WTC11 (cell line): ENCODE measurements around the gene RPTOR. TPM values are rescaled to one million over a fixed set of nuclear protein-coding genes. Genes with fewer than 3 reads are reported as not detected.

Experiments
- ATAC-seq: fragments of 200-7000 bp; cut with Tn5 transposase; 2 replicates; pipeline ENCODE4 v1.10.0; 2021; ENCODE audit warnings: mild to moderate bottlenecking, moderate library complexity
- CTCF ChIA-PET: fragments of 300-600 bp; sonication (Branson Sonifier 250); formaldehyde crosslinking; loops from one replicate; lab custom pipeline; 2021; ENCODE audit warnings: antibody characterized with exemption; lab: Charles Lee
- POLR2A ChIA-PET: fragments of 350-600 bp; sonication (Branson Sonifier 250); formaldehyde crosslinking; loops from one replicate; lab custom pipeline; 2021; ENCODE audit warnings: antibody characterized with exemption; lab: Charles Lee
- DNase-seq: peaks from one replicate; pipeline ENCODE4 v3.0.0; 2021; ENCODE audit warnings: low spot score
- H3K27ac Mint-ChIP-seq: 2 replicates; pipeline ENCODE4 v1.8.0; 2021; ENCODE audit warnings: mixed read lengths
- H3K27me3 Mint-ChIP-seq: 2 replicates; pipeline ENCODE4 v1.8.0; 2021; ENCODE audit warnings: low read depth, mild to moderate bottlenecking, moderate library complexity, mixed read lengths
- H3K36me3 Mint-ChIP-seq: 2 replicates; pipeline ENCODE4 v1.8.0; 2021; ENCODE audit warnings: mixed read lengths
- H3K4me1 Mint-ChIP-seq: 2 replicates; pipeline ENCODE4 v1.8.0; 2022; ENCODE audit warnings: mixed read lengths
- H3K4me3 Mint-ChIP-seq: 2 replicates; pipeline ENCODE4 v1.8.0; 2021; ENCODE audit warnings: mild to moderate bottlenecking, moderate library complexity, mixed read lengths
- H3K9me3 Mint-ChIP-seq: 2 replicates; pipeline ENCODE4 v1.8.0; 2021; ENCODE audit warnings: mixed read lengths
- ATF1 ChIP-seq: sonication (generic); formaldehyde crosslinking; IDR thresholded peaks from 2 replicates; pipeline ENCODE4 v1.8.1; 2023; ENCODE audit warnings: mild to moderate bottlenecking, moderate library complexity, missing genetic modification reagents
- ELF4 ChIP-seq: sonication (generic); formaldehyde crosslinking; IDR thresholded peaks from 2 replicates; pipeline ENCODE4 v1.8.1; 2022; ENCODE audit warnings: low read depth, mild to moderate bottlenecking, moderate library complexity, missing genetic modification reagents
- ETV6 ChIP-seq: sonication (generic); formaldehyde crosslinking; IDR thresholded peaks from 2 replicates; pipeline ENCODE4 v1.8.1; 2022; ENCODE audit warnings: mild to moderate bottlenecking, missing genetic modification reagents
- HMGA2 ChIP-seq: fragments of 250-450 bp; sonication (Bioruptor Pico); IDR thresholded peaks from 2 replicates; pipeline ENCODE4 v1.4.0; 2021; ENCODE audit warnings: mild to moderate bottlenecking, moderate library complexity
- MYBL2 ChIP-seq: sonication (generic); formaldehyde crosslinking; IDR thresholded peaks from 2 replicates; pipeline ENCODE4 v1.8.1; 2023; ENCODE audit warnings: mild to moderate bottlenecking, moderate library complexity, missing genetic modification reagents
- NFATC4 ChIP-seq: fragments of 250-450 bp; sonication (Bioruptor Pico); IDR thresholded peaks from 2 replicates; pipeline ENCODE4 v1.9.0; 2021; ENCODE audit warnings: mild to moderate bottlenecking
- NR2C2 ChIP-seq: sonication (generic); formaldehyde crosslinking; IDR thresholded peaks from 2 replicates; pipeline ENCODE4 v1.8.0; 2022; ENCODE audit warnings: mild to moderate bottlenecking, missing genetic modification reagents
- RORB ChIP-seq: fragments of 250-450 bp; sonication (Bioruptor Pico); IDR thresholded peaks from 2 replicates; pipeline ENCODE4 v1.9.0; 2021; ENCODE audit warnings: mild to moderate bottlenecking
- TCF7 ChIP-seq: sonication (generic); formaldehyde crosslinking; IDR thresholded peaks from 2 replicates; pipeline ENCODE4 v1.8.0; 2022; ENCODE audit warnings: mild to moderate bottlenecking, low read depth, missing genetic modification reagents, moderate library complexity
- ZNF138 ChIP-seq: sonication (generic); formaldehyde crosslinking; conservative IDR thresholded peaks from 2 replicates; pipeline ENCODE4 v1.8.1; 2022; ENCODE audit warnings: mild to moderate bottlenecking, moderate library complexity, missing genetic modification reagents
- ZNF396 ChIP-seq: fragments of 250-450 bp; sonication (Bioruptor Pico); IDR thresholded peaks from 2 replicates; pipeline ENCODE4 v1.8.0; 2021; ENCODE audit warnings: mild to moderate bottlenecking, moderate library complexity, borderline replicate concordance
- ZNF423 ChIP-seq: fragments of 250-450 bp; sonication (Bioruptor Pico); IDR thresholded peaks from 2 replicates; pipeline ENCODE4 v2.1.2; 2022; ENCODE audit warnings: mild to moderate bottlenecking, moderate library complexity
- total RNA-seq: library from RNA; stranded (reverse); gene quantifications from 3 replicates; pipeline ENCODE4 v1.2.3, GENCODE V29; 2021
- TF ChIP-seq, protein P1 (sequence below): sonication (generic); formaldehyde crosslinking; IDR thresholded peaks from 2 replicates; pipeline ENCODE4 v1.8.1; 2023; ENCODE audit warnings: mild to moderate bottlenecking, missing genetic modification reagents
- TF ChIP-seq, protein P2 (sequence below): sonication (generic); formaldehyde crosslinking; IDR thresholded peaks from 2 replicates; pipeline ENCODE4 v1.8.1; 2023; ENCODE audit warnings: mild to moderate bottlenecking, missing genetic modification reagents, borderline replicate concordance
- TF ChIP-seq, protein P3 (sequence below): sonication (generic); formaldehyde crosslinking; conservative IDR thresholded peaks from 2 replicates; pipeline ENCODE4 v1.8.1; 2022; ENCODE audit warnings: mild to moderate bottlenecking, missing genetic modification reagents
- TF ChIP-seq, protein P4 (sequence below): sonication (generic); formaldehyde crosslinking; IDR thresholded peaks from 2 replicates; pipeline ENCODE4 v1.8.1; 2022; ENCODE audit warnings: low read depth, missing genetic modification reagents, borderline replicate concordance

The RPTOR gene
- total RNA-seq, 1 experiment from 2014 or later = 41.0 TPM

DNA sequence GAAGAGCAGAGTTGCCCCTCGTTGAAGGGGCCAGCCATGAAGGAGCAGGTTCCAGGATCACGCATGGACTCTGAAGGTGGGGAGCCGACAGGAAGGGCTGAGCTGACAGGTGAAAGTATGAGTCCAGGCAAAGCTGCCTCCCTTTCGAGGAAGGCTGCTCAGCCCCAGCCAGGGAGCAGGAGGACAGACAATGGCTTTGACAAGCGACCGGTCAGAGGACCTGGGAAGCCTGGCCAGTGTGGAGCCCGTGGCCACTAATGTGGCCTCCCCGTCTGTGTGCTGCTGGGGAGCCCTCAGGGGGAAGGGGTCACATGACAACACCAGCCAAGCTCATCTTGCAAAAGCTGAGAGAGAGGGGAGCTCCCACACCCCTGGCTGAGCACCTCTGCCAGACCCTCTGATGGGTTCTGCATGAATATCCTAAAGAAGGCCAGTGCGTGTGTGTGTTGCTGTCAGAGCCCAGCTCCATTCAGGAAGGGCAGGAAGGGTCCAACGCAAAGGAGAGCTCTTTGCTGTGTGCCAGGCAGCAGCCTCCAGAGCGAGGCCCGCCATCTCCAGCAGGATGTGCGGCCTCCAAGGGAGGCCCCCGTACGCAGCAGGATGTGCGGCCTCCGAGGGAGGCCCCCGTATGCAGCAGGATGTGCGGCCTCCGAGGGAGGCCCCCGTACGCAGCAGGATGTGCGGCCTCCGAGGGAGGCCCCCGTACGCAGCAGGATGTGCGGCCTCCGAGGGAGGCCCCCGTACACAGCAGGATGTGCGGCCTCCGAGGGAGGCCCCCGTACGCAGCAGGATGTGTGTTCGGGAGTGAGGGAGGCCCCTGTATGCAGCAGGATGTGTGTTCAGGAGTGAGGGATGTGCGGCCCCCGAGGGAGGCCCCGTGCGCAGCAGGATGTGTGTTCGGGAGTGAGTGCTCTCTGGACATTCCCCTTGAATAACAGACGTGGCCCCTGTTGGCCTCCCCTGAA lies 344.9 kb downstream of the RPTOR start (continued):
- TF ChIP-seq, protein P1, sequence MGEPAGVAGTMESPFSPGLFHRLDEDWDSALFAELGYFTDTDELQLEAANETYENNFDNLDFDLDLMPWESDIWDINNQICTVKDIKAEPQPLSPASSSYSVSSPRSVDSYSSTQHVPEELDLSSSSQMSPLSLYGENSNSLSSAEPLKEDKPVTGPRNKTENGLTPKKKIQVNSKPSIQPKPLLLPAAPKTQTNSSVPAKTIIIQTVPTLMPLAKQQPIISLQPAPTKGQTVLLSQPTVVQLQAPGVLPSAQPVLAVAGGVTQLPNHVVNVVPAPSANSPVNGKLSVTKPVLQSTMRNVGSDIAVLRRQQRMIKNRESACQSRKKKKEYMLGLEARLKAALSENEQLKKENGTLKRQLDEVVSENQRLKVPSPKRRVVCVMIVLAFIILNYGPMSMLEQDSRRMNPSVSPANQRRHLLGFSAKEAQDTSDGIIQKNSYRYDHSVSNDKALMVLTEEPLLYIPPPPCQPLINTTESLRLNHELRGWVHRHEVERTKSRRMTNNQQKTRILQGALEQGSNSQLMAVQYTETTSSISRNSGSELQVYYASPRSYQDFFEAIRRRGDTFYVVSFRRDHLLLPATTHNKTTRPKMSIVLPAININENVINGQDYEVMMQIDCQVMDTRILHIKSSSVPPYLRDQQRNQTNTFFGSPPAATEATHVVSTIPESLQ (CRISPR knock-in tag) = no peak
- TF ChIP-seq RORB (CRISPR knock-in tag) (no peak), ATF1 (CRISPR knock-in tag) (no peak), NR2C2 (CRISPR knock-in tag) (no peak), ZNF138 (CRISPR knock-in tag) (no peak)
- TF ChIP-seq, protein P2, sequence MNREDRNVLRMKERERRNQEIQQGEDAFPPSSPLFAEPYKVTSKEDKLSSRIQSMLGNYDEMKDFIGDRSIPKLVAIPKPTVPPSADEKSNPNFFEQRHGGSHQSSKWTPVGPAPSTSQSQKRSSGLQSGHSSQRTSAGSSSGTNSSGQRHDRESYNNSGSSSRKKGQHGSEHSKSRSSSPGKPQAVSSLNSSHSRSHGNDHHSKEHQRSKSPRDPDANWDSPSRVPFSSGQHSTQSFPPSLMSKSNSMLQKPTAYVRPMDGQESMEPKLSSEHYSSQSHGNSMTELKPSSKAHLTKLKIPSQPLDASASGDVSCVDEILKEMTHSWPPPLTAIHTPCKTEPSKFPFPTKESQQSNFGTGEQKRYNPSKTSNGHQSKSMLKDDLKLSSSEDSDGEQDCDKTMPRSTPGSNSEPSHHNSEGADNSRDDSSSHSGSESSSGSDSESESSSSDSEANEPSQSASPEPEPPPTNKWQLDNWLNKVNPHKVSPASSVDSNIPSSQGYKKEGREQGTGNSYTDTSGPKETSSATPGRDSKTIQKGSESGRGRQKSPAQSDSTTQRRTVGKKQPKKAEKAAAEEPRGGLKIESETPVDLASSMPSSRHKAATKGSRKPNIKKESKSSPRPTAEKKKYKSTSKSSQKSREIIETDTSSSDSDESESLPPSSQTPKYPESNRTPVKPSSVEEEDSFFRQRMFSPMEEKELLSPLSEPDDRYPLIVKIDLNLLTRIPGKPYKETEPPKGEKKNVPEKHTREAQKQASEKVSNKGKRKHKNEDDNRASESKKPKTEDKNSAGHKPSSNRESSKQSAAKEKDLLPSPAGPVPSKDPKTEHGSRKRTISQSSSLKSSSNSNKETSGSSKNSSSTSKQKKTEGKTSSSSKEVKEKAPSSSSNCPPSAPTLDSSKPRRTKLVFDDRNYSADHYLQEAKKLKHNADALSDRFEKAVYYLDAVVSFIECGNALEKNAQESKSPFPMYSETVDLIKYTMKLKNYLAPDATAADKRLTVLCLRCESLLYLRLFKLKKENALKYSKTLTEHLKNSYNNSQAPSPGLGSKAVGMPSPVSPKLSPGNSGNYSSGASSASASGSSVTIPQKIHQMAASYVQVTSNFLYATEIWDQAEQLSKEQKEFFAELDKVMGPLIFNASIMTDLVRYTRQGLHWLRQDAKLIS (CRISPR knock-in tag) = no peak
- TF ChIP-seq, protein P3, sequence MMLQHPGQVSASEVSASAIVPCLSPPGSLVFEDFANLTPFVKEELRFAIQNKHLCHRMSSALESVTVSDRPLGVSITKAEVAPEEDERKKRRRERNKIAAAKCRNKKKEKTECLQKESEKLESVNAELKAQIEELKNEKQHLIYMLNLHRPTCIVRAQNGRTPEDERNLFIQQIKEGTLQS = no peak

DNA sequence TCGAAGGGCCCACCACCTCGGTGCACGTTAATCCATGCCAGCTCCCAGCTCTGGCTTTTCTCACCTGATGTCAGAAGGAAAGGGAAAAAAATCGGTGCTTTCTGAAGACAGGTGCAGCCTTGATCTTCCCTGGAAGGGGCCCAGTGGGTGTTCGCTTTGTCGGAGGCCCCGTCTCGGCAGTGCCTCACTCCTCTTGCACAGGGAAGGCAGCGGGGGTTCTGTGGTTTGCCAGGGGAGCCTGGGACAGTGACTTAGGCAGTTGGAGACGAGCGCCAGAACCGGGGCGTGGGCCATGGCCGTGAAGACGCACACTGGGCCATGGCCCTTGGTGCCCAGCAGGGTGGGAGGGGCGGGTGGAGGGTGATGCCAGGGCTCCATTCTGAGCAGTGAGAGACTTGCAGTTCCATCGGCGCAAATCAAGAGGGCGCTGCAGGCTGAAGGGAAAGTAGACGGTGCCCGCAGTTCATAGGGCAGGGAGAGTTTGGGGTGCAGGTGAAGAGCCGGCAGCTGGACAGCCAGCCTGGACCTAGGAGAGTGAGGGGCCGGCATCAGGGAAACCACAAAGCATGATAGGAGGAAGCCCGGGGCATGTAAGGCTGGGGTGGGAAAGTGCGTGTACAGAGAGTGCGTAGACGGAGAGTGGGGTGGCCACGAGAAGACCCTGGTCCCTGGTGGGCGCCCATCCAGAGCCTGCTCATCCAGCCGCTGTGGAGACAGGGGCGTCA lies 345.7 kb downstream of the RPTOR start:
- H3K4me3 Mint-ChIP-seq = no peak overlapping the region
- ChIA-PET POLR2A (no interaction called here), CTCF (interaction anchor here (1.0 kb wide), 1 partner anchor 39 kb away, joined by 3 read pairs; no protein-coding TSS in a partner anchor)
- ATAC-seq (no peak), DNase-seq (no peak)
- no peaks in the 10 kb centered on the region for H3K9me3 Mint-ChIP-seq
- TF ChIP-seq ZNF396 (CRISPR knock-in tag) = no peak
- no peak for TF ChIP-seq TCF7 (CRISPR knock-in tag)
- TF ChIP-seq MYBL2 (CRISPR knock-in tag) = no peak
- TF ChIP-seq, protein P4, sequence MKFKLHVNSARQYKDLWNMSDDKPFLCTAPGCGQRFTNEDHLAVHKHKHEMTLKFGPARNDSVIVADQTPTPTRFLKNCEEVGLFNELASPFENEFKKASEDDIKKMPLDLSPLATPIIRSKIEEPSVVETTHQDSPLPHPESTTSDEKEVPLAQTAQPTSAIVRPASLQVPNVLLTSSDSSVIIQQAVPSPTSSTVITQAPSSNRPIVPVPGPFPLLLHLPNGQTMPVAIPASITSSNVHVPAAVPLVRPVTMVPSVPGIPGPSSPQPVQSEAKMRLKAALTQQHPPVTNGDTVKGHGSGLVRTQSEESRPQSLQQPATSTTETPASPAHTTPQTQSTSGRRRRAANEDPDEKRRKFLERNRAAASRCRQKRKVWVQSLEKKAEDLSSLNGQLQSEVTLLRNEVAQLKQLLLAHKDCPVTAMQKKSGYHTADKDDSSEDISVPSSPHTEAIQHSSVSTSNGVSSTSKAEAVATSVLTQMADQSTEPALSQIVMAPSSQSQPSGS (CRISPR knock-in tag) = no peak
- no peak for TF ChIP-seq ZNF423 (CRISPR knock-in tag)
- no peak for TF ChIP-seq ETV6
- no peak for TF ChIP-seq ELF4 (CRISPR knock-in tag)
- TF ChIP-seq NFATC4 = no peak
- TF ChIP-seq HMGA2 = no peak
- H3K36me3 Mint-ChIP-seq = peaks cover 9% of the 10 kb centered on the region; the same call in 1 of the 2 replicates
- no peaks in the 10 kb centered on the region for H3K4me1 Mint-ChIP-seq
- no peak overlapping the region; the same call in 1 of the 2 replicates for H3K27ac Mint-ChIP-seq
- no peaks in the 10 kb centered on the region for H3K27me3 Mint-ChIP-seq
